Astrocyte (in vitro differentiated cells and primary cell): ENCODE measurements around the gene MED12L. TPM values are rescaled to one million over a fixed set of nuclear protein-coding genes. Genes with fewer than 3 reads are reported as not detected.

ENCODE experiments used
- DNase-seq: peaks from one replicate; pipeline ENCODE4 v3.0.0-alpha.2; 2010; ENCODE audit warnings: low read depth
- FAIRE-seq: peaks from 2 replicates; lab custom pipeline; 2011; peaks lifted over from hg19 to GRCh38; lab: Jason Lieb, UNC
- H2AFZ ChIP-seq: 2 replicates; pipeline ENCODE4 v1.6.0; 2012; ENCODE audit warnings: low read depth, low read length, inconsistent platforms
- H3K27ac ChIP-seq: 2 replicates; pipeline ENCODE4 v1.5.1; 2011; ENCODE audit warnings: low read depth, low read length, inconsistent platforms
- H3K27me3 ChIP-seq: 2 replicates; pipeline ENCODE4 v1.6.0; 2011; ENCODE audit warnings: low read length, inconsistent platforms; ENCODE audit not compliant: insufficient read depth
- H3K36me3 ChIP-seq: 2 replicates; pipeline ENCODE4 v1.5.1; 2011; ENCODE audit warnings: low read length, inconsistent platforms; ENCODE audit not compliant: insufficient read depth
- H3K4me1 ChIP-seq: 2 replicates; pipeline ENCODE4 v1.5.1; 2011; ENCODE audit warnings: low read length, inconsistent platforms; ENCODE audit not compliant: insufficient read depth
- H3K4me2 ChIP-seq: 2 replicates; pipeline ENCODE4 v1.6.0; 2012; ENCODE audit warnings: low read length, inconsistent platforms
- H3K4me3 ChIP-seq: 2 replicates; pipeline ENCODE4 v1.5.1; 2011; ENCODE audit warnings: low read depth, mild to moderate bottlenecking, low read length, inconsistent platforms; ENCODE audit not compliant: insufficient read depth
- H3K79me2 ChIP-seq: 2 replicates; pipeline ENCODE4 v1.6.0; 2012; ENCODE audit warnings: mild to moderate bottlenecking, low read length, inconsistent platforms; ENCODE audit not compliant: insufficient read depth
- H3K9ac ChIP-seq: 2 replicates; pipeline ENCODE4 v1.6.0; 2012; ENCODE audit warnings: mild to moderate bottlenecking, low read length, inconsistent platforms
- H3K9me3 ChIP-seq: 2 replicates; pipeline ENCODE4 v1.5.1; 2012; ENCODE audit warnings: low read depth, mild to moderate bottlenecking, low read length, inconsistent platforms; ENCODE audit not compliant: insufficient read depth
- H4K20me1 ChIP-seq: 2 replicates; pipeline ENCODE4 v1.6.0; 2012; ENCODE audit warnings: low read length, inconsistent platforms; ENCODE audit not compliant: insufficient read depth
- H3K27ac Mint-ChIP-seq: one replicate; pipeline ENCODE4 v1.8.0; 2021; ENCODE audit warnings: mild to moderate bottlenecking, mixed read lengths; ENCODE audit not compliant: unreplicated experiment
- H3K27me3 Mint-ChIP-seq: one replicate; pipeline ENCODE4 v1.8.0; 2021; ENCODE audit warnings: low read depth, mixed read lengths; ENCODE audit not compliant: unreplicated experiment
- H3K36me3 Mint-ChIP-seq: one replicate; pipeline ENCODE4 v1.8.0; 2021; ENCODE audit warnings: low read depth, mixed read lengths; ENCODE audit not compliant: unreplicated experiment
- H3K4me1 Mint-ChIP-seq: one replicate; pipeline ENCODE4 v1.8.0; 2021; ENCODE audit warnings: low read depth, mixed read lengths; ENCODE audit not compliant: unreplicated experiment
- H3K4me3 Mint-ChIP-seq: one replicate; pipeline ENCODE4 v1.8.0; 2021; ENCODE audit warnings: mild to moderate bottlenecking, moderate library complexity, mixed read lengths; ENCODE audit not compliant: unreplicated experiment
- H3K9me3 Mint-ChIP-seq: one replicate; pipeline ENCODE4 v1.8.0; 2021; ENCODE audit warnings: mild to moderate bottlenecking, mixed read lengths; ENCODE audit not compliant: unreplicated experiment
- EZH2 ChIP-seq: IDR thresholded peaks from 2 replicates; pipeline ENCODE4 v1.6.1; 2012; ENCODE audit warnings: mild to moderate bottlenecking, low read length, inconsistent platforms; ENCODE audit not compliant: insufficient read depth
- total RNA-seq: library from RNA; stranded (reverse); gene quantifications from 2 replicates; pipeline ENCODE4 v1.2.1, GENCODE V29; 2021
- TF ChIP-seq, protein P1 (sequence below): IDR thresholded peaks from 2 replicates; pipeline ENCODE4 v1.5.1; 2011; ENCODE audit warnings: low read depth, mild to moderate bottlenecking, inconsistent platforms, low read length, moderate library complexity; ENCODE audit not compliant: insufficient read depth

The MED12L gene
- total RNA-seq, 1 donor from 2014 or later: 8.2 TPM

DNA sequence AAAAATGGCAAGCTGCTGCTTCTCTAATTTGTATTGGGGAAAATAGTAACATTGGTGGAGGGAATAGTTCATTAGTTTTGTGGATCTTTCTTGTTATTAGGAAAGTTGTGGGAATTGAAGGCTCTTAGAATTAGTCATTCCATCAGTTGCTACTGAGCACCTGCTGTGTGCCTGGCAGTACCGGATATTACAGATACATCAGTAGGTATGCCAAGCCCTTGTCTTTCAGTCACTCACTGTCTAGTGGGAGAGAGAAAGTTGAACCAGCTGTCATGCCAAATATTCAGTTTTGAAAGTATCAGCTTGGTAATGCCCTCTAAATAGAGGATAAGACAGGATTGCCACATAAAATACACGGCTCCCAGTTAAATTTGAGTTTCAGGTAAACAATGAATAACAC is 342.9 kb downstream of the MED12L start:
- Histone ChIP-seq H3K9ac (no peak overlapping the region), H3K79me2 (no peaks in the 10 kb centered on the region), H3K36me3 (no peaks in the 10 kb centered on the region), H3K4me1 (peaks cover 24% of the 10 kb centered on the region), H3K4me2 (no peak overlapping the region), H2AFZ (no peak overlapping the region), H3K27ac (no peak overlapping the region), H3K4me3 (no peak overlapping the region), H3K9me3 (no peaks in the 10 kb centered on the region), H4K20me1 (no peaks in the 10 kb centered on the region), H3K27me3 (no peaks in the 10 kb centered on the region)
- Mint-ChIP-seq H3K9me3 (no peaks in the 10 kb centered on the region), H3K27ac (no peak overlapping the region), H3K36me3 (peaks cover 2% of the 10 kb centered on the region), H3K27me3 (no peaks in the 10 kb centered on the region), H3K4me3 (no peak overlapping the region), H3K4me1 (peaks cover 27% of the 10 kb centered on the region)
- TF ChIP-seq EZH2: no peak
- TF ChIP-seq, protein P1, sequence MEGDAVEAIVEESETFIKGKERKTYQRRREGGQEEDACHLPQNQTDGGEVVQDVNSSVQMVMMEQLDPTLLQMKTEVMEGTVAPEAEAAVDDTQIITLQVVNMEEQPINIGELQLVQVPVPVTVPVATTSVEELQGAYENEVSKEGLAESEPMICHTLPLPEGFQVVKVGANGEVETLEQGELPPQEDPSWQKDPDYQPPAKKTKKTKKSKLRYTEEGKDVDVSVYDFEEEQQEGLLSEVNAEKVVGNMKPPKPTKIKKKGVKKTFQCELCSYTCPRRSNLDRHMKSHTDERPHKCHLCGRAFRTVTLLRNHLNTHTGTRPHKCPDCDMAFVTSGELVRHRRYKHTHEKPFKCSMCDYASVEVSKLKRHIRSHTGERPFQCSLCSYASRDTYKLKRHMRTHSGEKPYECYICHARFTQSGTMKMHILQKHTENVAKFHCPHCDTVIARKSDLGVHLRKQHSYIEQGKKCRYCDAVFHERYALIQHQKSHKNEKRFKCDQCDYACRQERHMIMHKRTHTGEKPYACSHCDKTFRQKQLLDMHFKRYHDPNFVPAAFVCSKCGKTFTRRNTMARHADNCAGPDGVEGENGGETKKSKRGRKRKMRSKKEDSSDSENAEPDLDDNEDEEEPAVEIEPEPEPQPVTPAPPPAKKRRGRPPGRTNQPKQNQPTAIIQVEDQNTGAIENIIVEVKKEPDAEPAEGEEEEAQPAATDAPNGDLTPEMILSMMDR: no peak
- FAIRE-seq (no peak), DNase-seq (no peak)

DNA sequence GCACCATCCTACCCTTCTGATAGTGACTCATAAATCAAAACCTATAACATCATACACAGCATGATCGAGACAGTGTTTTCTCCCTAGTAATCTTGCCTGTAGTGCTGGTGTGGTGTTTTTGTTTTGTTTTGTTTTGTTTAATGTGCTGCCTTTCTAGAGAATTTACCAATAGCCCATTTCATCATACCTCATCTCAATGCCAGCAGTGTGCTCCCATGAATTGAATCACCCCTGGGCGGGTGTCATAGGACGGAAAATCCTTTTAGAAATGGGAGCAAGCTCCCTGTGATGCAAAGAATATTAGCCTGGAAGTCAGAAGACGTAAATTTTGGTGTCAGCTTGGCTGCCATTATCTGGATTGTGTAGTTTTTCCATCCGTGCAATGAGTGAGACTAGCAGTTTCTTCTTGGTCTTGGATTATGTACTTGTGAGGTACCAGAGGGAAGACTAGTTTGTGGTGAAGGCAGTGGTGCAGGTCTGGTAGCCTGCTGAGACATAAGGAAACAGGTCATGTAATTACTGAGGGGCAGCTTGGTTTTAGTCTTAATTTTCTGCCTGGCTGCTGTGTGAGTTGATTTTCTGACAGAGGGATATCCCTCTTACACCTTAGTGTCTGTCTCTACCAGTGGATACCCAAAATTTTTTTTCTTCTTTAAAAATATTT is 345.5 kb downstream of the MED12L start:
- no peak overlapping the region for H3K4me3 Mint-ChIP-seq
- H3K27me3 Mint-ChIP-seq: no peaks in the 10 kb centered on the region
- DNase-seq (no peak), FAIRE-seq (no peak)
- no peaks in the 10 kb centered on the region for H3K79me2 ChIP-seq
- H4K20me1 ChIP-seq: no peaks in the 10 kb centered on the region
- no peaks in the 10 kb centered on the region for H3K9me3 Mint-ChIP-seq
- H3K27ac ChIP-seq: peak overlapping the region; percentile 68
- TF ChIP-seq EZH2: no peak
- TF ChIP-seq, protein P1: no peak
- H2AFZ ChIP-seq: no peak overlapping the region
- H3K4me1 Mint-ChIP-seq: peaks cover 26% of the 10 kb centered on the region
- no peaks in the 10 kb centered on the region for H3K36me3 ChIP-seq
- no peak overlapping the region for H3K4me3 ChIP-seq
- no peaks in the 10 kb centered on the region for H3K9me3 ChIP-seq
- no peaks in the 10 kb centered on the region for H3K27me3 ChIP-seq
- H3K4me1 ChIP-seq: peaks cover 33% of the 10 kb centered on the region
- H3K27ac Mint-ChIP-seq: no peak overlapping the region
- no peak overlapping the region for H3K4me2 ChIP-seq
- peaks cover 2% of the 10 kb centered on the region for H3K36me3 Mint-ChIP-seq
- no peak overlapping the region for H3K9ac ChIP-seq

DNA sequence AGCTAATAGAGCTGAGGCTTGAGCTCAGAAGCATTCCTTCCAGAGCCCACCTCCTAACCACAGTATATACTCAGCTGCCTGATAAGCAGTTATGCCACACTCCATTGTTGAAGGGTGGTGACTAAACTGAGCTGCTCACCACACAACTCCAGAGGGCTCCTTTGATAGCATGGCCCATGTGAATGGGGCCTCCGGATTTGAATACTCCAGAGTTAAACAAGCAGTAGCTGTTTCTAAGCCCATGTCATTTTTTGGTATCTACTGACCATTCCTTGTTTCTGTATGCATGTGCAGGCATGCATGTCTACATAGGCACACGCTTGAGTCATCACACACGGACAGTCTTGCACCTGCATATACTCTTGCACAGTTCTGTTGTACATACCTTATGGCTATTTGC is 346.5 kb downstream of the MED12L start:
- no peaks in the 10 kb centered on the region for H3K79me2 ChIP-seq
- peak; percentile 79 for FAIRE-seq
- H3K27ac ChIP-seq: peak overlapping the region; percentile 68
- no peaks in the 10 kb centered on the region for H3K9me3 Mint-ChIP-seq
- no peaks in the 10 kb centered on the region for H3K27me3 ChIP-seq
- H3K4me3 Mint-ChIP-seq: no peak overlapping the region
- H2AFZ ChIP-seq: no peak overlapping the region
- H3K36me3 ChIP-seq: no peaks in the 10 kb centered on the region
- no peak overlapping the region for H3K9ac ChIP-seq
- H3K27ac Mint-ChIP-seq: no peak overlapping the region
- H3K4me3 ChIP-seq: no peak overlapping the region
- TF ChIP-seq, protein P1: no peak
- TF ChIP-seq EZH2: no peak
- H3K36me3 Mint-ChIP-seq: peaks cover 2% of the 10 kb centered on the region
- DNase-seq: peak; percentile 97
- no peaks in the 10 kb centered on the region for H4K20me1 ChIP-seq
- H3K4me1 Mint-ChIP-seq: peaks cover 26% of the 10 kb centered on the region
- no peaks in the 10 kb centered on the region for H3K27me3 Mint-ChIP-seq
- peaks cover 33% of the 10 kb centered on the region for H3K4me1 ChIP-seq
- H3K4me2 ChIP-seq: peak overlapping the region; percentile 22
- no peaks in the 10 kb centered on the region for H3K9me3 ChIP-seq
